Mesendoderm (in vitro differentiated cells): ENCODE data around the gene ELOA.

Experiments
- DNase-seq: peaks from one replicate; pipeline ENCODE4 v3.0.0; 2013
- H2AK5ac ChIP-seq: 2 replicates; pipeline ENCODE4 v1.6.1; 2013; ENCODE audit warnings: low read length, inconsistent platforms
- H2BK120ac ChIP-seq: 2 replicates; pipeline ENCODE4 v1.6.1; 2013; ENCODE audit warnings: low read depth, mild to moderate bottlenecking, low read length, moderate library complexity, mixed read lengths
- H2BK15ac ChIP-seq: replicated peaks from 2 replicates; pipeline ENCODE4 v1.6.1; 2013; ENCODE audit warnings: low read depth, mild to moderate bottlenecking, moderate library complexity
- H2BK5ac ChIP-seq: 2 replicates; pipeline ENCODE4 v1.6.1; 2013; ENCODE audit warnings: low read length, inconsistent platforms
- H3K18ac ChIP-seq: 2 replicates; pipeline ENCODE4 v1.6.1; 2013; ENCODE audit warnings: mild to moderate bottlenecking, low read length, mixed read lengths
- H3K23ac ChIP-seq: one replicate; pipeline ENCODE4 v1.6.1; 2013; ENCODE audit warnings: low read length
- H3K27ac ChIP-seq: 2 replicates; pipeline ENCODE4 v1.5.1; 2013; ENCODE audit warnings: low read depth, mild to moderate bottlenecking, inconsistent platforms, low read length, moderate library complexity
- H3K27me3 ChIP-seq: 2 replicates; pipeline ENCODE4 v1.6.1; 2013; ENCODE audit warnings: low read length, control low read depth, mild to moderate bottlenecking, inconsistent platforms; ENCODE audit not compliant: insufficient read depth, poor library complexity
- H3K36me3 ChIP-seq: 2 replicates; pipeline ENCODE4 v1.6.1; 2013; ENCODE audit warnings: low read length, inconsistent platforms; ENCODE audit not compliant: control insufficient read depth, insufficient read depth
- H3K4ac ChIP-seq: one replicate; pipeline ENCODE4 v1.6.1; 2013; ENCODE audit warnings: low read depth, mild to moderate bottlenecking, low read length, moderate library complexity
- H3K4me1 ChIP-seq: 2 replicates; pipeline ENCODE4 v1.6.1; 2013; ENCODE audit warnings: low read depth, low read length, inconsistent platforms; ENCODE audit not compliant: control insufficient read depth
- H3K4me2 ChIP-seq: 2 replicates; pipeline ENCODE4 v1.6.1; 2013; ENCODE audit warnings: low read length
- H3K4me3 ChIP-seq: 2 replicates; pipeline ENCODE4 v1.5.1; 2013; ENCODE audit warnings: mild to moderate bottlenecking, low read length
- H3K56ac ChIP-seq: one replicate; pipeline ENCODE4 v1.6.1; 2013; ENCODE audit warnings: low read length
- H3K79me1 ChIP-seq: 2 replicates; pipeline ENCODE4 v1.6.1; 2013; ENCODE audit warnings: low read length, inconsistent platforms
- H3K79me2 ChIP-seq: 2 replicates; pipeline ENCODE4 v1.6.1; 2013; ENCODE audit warnings: mild to moderate bottlenecking, low read length; ENCODE audit not compliant: control insufficient read depth, insufficient read depth
- H3K9ac ChIP-seq: 2 replicates; pipeline ENCODE4 v1.6.1; 2013; ENCODE audit warnings: low read length, inconsistent platforms
- H4K5ac ChIP-seq: one replicate; pipeline ENCODE4 v1.6.1; 2013; ENCODE audit warnings: low read length
- H4K8ac ChIP-seq: one replicate; pipeline ENCODE4 v1.6.1; 2013; ENCODE audit warnings: low read depth, mild to moderate bottlenecking, control low read depth, low read length, moderate library complexity
- WGBS: extraction: QIAGEN DNeasy Blood & Tissue Kit; methylation state at CpG from one replicate; pipeline ENCODE4 v1.1.7; 2013; ENCODE audit warnings: low lambda C conversion rate, missing lambda C conversion rate; ENCODE audit not compliant: insufficient coverage; ENCODE audit errors: extremely low coverage; 5-methylcytosine and 5-hydroxymethylcytosine counted together

The ELOA gene

GRCh38 chr1:23709229-23709628 is 34.0 kb upstream of the ELOA start:
- Histone ChIP-seq H4K8ac (no peak overlapping the region), H3K4me2 (no peak overlapping the region), H3K56ac (no peak overlapping the region), H2AK5ac (no peak overlapping the region), H2BK120ac (no peak overlapping the region), H3K79me2 (peaks cover 7% of the 10 kb centered on the region), H3K36me3 (no peaks in the 10 kb centered on the region), H2BK5ac (no peak overlapping the region), H3K9ac (no peak overlapping the region), H3K79me1 (peaks cover 19% of the 10 kb centered on the region), H3K4me3 (no peak overlapping the region), H2BK15ac (no peak overlapping the region), H3K4ac (no peak overlapping the region), H4K5ac (no peak overlapping the region), H3K4me1 (no peaks in the 10 kb centered on the region), H3K27ac (no peak overlapping the region), H3K23ac (no peak overlapping the region), H3K18ac (no peak overlapping the region), H3K27me3 (no peaks in the 10 kb centered on the region)
- no CpG with 5 or more reads among the region's 4 CpGs for WGBS
- no peak for DNase-seq

- no peak overlapping the region for H4K8ac ChIP-seq
- no peak overlapping the region for H2BK5ac ChIP-seq
- no peak overlapping the region for H3K4ac ChIP-seq
- no peak overlapping the region for H2AK5ac ChIP-seq
- H3K4me1 ChIP-seq = no peaks in the 10 kb centered on the region
- no peak overlapping the region for H2BK15ac ChIP-seq
- no peak overlapping the region for H2BK120ac ChIP-seq
- H3K9ac ChIP-seq = no peak overlapping the region
- H3K23ac ChIP-seq = no peak overlapping the region
- H4K5ac ChIP-seq = no peak overlapping the region
- H3K56ac ChIP-seq = no peak overlapping the region
- no peaks in the 10 kb centered on the region for H3K79me2 ChIP-seq
- H3K27ac ChIP-seq = no peak overlapping the region
- H3K36me3 ChIP-seq = no peaks in the 10 kb centered on the region
- peaks cover 13% of the 10 kb centered on the region for H3K79me1 ChIP-seq
- no peak overlapping the region for H3K18ac ChIP-seq
- peak; percentile 94 for DNase-seq
- no peak overlapping the region for H3K4me3 ChIP-seq
- no peaks in the 10 kb centered on the region for H3K27me3 ChIP-seq
- no CpG with 5 or more reads among the region's 3 CpGs for WGBS
- no peak overlapping the region for H3K4me2 ChIP-seq
Measured at GRCh38 chr1:23718482-23718881, 24.8 kb upstream of the ELOA start.

- H2BK5ac ChIP-seq = no peak overlapping the region
Measured at GRCh38 chr1:23719162-23719820, 24.0 kb upstream of the ELOA start.

GRCh38 chr1:23720256-23720995 is 22.8 kb upstream of the ELOA start:
- Histone ChIP-seq H3K18ac (no peak overlapping the region), H3K4me3 (no peak overlapping the region), H4K8ac (no peak overlapping the region), H3K9ac (no peak overlapping the region), H3K23ac (no peak overlapping the region), H3K4ac (no peak overlapping the region), H2BK15ac (no peak overlapping the region), H4K5ac (no peak overlapping the region), H3K79me1 (peaks cover 11% of the 10 kb centered on the region), H3K27ac (no peak overlapping the region), H3K27me3 (no peaks in the 10 kb centered on the region), H3K4me2 (no peak overlapping the region), H3K56ac (no peak overlapping the region), H2BK120ac (no peak overlapping the region), H3K4me1 (no peaks in the 10 kb centered on the region), H2BK5ac (no peak overlapping the region), H2AK5ac (no peak overlapping the region), H3K79me2 (no peaks in the 10 kb centered on the region), H3K36me3 (no peaks in the 10 kb centered on the region)
- no CpG with 5 or more reads among the region's 10 CpGs for WGBS
- DNase-seq = no peak

More at GRCh38 chr1:23719162-23719820, 24.0 kb upstream of the ELOA start:
- Histone ChIP-seq H3K9ac (no peak overlapping the region), H3K79me2 (no peaks in the 10 kb centered on the region), H4K8ac (no peak overlapping the region), H3K4me3 (no peak overlapping the region), H3K18ac (no peak overlapping the region), H3K23ac (no peak overlapping the region), H3K4ac (no peak overlapping the region), H4K5ac (no peak overlapping the region), H3K4me2 (no peak overlapping the region), H2AK5ac (no peak overlapping the region), H3K27me3 (no peaks in the 10 kb centered on the region), H2BK15ac (no peak overlapping the region), H2BK120ac (no peak overlapping the region), H3K36me3 (no peaks in the 10 kb centered on the region), H3K27ac (no peak overlapping the region), H3K4me1 (no peaks in the 10 kb centered on the region), H3K79me1 (peaks cover 13% of the 10 kb centered on the region), H3K56ac (no peak overlapping the region)
- no peak for DNase-seq
- no CpG with 5 or more reads among the region's 3 CpGs for WGBS

GRCh38 chr1:23722652-23723051 is 20.6 kb upstream of the ELOA start:
- Histone ChIP-seq H3K9ac (no peak overlapping the region), H3K23ac (no peak overlapping the region), H3K36me3 (no peaks in the 10 kb centered on the region), H2BK15ac (no peak overlapping the region), H3K79me1 (peaks cover 11% of the 10 kb centered on the region), H4K8ac (no peak overlapping the region), H3K4ac (no peak overlapping the region), H3K56ac (no peak overlapping the region), H2BK120ac (no peak overlapping the region), H2AK5ac (no peak overlapping the region), H2BK5ac (no peak overlapping the region), H3K4me1 (no peaks in the 10 kb centered on the region), H3K27ac (no peak overlapping the region), H3K4me2 (no peak overlapping the region), H4K5ac (no peak overlapping the region), H3K27me3 (no peaks in the 10 kb centered on the region), H3K18ac (no peak overlapping the region), H3K4me3 (no peak overlapping the region), H3K79me2 (no peaks in the 10 kb centered on the region)
- no peak for DNase-seq
- no CpG with 5 or more reads among the region's 3 CpGs for WGBS
